ENCODE measurements around the gene DCD. TPM values are rescaled to one million over a fixed set of nuclear protein-coding genes. Genes with fewer than 3 reads are reported as not detected.
"Not testable (repeated sequence)": the region's sequence is repeated elsewhere in the genome, so short reads cannot be mapped to it uniquely, and the experiment has no call there.

Gene DCD
- total RNA-seq, 1 donor from 2014 or later = not detected

DNA sequence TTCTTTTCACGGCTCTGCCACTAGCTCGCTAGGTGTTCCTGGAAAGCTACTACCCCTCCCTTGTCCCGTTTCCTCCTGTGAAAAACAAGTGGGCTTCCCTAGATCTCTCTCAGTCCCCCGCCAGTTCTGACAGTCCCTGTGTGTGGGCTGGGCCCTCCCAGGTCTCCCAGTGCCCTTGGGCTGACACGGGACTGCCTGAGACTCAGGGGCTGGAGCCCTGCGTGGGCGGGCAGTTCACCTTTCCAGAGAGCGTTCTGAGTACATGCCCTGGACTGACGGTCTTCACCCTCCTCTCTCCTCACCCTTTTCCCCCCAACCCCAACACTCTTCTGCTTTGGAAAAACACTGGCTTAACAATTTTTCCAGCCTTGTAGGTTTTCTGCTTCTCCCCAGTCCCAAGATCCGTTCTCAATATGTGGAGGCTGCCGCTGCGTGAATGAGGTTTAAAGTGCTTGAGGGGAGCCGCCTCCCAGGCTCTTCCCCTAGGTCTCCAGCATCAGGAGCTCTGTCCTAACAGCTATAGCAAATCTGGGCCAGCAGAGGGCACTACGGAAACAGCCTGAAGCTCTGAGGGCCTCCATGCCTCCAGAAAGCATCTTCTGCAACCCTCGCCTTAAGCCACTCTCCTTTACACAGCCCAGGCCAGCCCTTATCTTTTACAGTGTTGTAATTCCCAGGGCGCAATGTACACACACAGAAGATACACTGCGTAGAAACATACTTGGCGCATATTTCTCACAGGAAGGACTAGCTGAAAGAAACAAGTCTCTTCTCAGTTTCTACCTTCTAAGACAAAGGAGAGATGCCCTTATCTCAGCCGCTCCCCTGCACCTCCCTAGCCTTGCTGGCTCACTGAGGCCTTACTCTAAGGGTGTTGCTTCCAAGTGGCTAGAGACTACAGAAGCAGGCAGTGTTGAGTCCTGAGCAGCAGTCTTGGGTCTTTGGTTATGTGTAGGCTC lies 10.4 kb upstream of the DCD start:
- DNase-seq (no peak), ATAC-seq (no peak)
- intact Hi-C loops (cut with micrococcal nuclease) = no loop called here

- ATAC-seq = no peak
- DNase-seq = no peak
- intact Hi-C loops (cut with micrococcal nuclease) = no loop called here
These were observed 9.0 kb upstream of the DCD start for GRCh38 chr12:54657105-54657607.

GRCh38 chr12:54654926-54655325 lies 6.8 kb upstream of the DCD start:
- DNase-seq (no peak), ATAC-seq (no peak)
- intact Hi-C loops (cut with micrococcal nuclease) = no loop called here

- DNase-seq = no peak
- intact Hi-C loops (cut with micrococcal nuclease) = no loop called here
- no peak for ATAC-seq
These were observed 4.9 kb upstream of the DCD start for GRCh38 chr12:54653025-54653424.

DNA sequence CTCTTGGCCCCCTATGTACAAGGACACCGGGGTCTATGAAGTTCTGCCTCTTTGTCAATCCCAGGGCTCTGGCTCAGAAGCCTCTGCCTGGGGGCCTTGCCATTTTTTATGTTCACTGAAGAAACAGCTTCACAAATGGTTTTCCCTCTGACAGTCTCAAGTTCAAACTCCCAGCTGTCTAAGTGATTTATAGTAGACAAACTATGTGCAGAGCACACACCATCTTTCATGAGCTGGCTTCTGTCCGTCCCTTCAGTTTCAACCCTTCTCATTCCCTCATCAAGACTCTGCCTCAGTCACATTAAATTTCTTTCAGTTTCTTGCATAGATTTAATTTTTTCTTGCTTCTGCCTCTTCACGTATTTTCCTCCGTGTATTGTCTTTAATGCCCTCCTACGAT lies 2.7 kb upstream of the DCD start:
- no peak for ATAC-seq
- no peak for DNase-seq
- intact Hi-C loops (cut with micrococcal nuclease) = no loop called here

GRCh38 chr12:54650409-54650808 lies 2.2 kb upstream of the DCD start:
- intact Hi-C loops (cut with micrococcal nuclease) = no loop called here
- DNase-seq (no peak), ATAC-seq (peak; percentile 39)

DNA sequence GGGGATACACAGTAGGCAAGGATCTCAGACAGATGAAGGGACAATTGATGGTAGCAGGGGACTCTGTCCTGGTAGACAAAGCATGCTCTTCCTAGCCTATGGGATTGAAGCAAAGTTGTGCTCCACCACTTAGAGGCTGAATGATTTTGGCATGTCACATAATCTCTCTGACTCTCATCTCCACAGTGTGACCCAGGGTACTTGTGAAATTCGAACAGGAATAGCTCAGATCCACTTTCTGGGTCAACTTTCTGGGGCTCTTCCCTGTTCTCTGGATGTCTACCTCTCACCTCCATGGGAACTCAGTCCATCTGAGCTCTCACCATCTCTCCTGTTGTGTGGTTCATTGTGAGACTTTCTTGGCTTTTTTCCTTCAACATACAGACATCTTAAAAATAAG lies 1.7 kb upstream of the DCD start:
- intact Hi-C loops (cut with micrococcal nuclease) = no loop called here
- DNase-seq = no peak
- ATAC-seq = no peak

DNA sequence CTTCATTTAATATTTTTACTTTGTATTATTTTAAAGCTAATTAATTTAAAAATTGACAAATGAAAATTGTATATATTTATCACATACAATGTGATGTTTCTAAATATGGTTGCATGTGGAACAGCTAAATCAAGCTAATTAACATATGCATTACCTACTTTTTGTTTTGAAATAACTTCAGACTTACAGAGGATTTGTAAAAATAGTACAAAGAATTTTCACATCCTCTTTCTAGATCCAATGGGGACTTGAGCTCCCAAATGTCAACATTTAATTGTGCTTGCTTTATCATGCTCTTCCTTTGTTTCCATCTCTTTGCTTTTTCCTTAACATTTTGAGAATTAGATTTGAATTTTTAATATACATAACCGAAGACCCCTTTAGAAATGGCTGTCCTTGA lies 6.6 kb downstream of the DCD start:
- intact Hi-C loops (cut with micrococcal nuclease) = no loop called here
- DNase-seq = no peak
- no peak for ATAC-seq

DNA sequence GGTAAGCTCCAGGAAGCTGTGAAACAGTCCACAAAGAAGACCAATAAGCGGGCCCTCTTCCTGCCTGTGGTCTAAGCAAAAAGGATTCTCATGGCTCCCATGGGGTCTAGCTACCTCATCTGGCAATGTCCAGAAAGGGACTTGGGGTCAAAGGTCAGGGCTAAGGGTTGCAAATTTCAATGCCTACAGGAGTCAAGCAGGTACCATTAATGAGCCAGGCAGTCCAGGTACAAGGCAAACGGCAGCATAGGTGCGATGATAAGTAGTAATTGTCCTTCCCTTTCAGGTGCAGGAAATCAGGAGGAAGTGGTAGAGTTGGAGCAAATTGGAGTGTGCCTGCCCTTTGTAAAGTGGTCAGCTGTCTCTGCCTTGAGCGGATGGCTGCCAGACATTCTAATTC lies 7.1 kb downstream of the DCD start:
- intact Hi-C loops (cut with micrococcal nuclease) = no loop called here
- DNase-seq (no peak), ATAC-seq (no peak)

GRCh38 chr12:54639112-54639511 lies 9.1 kb downstream of the DCD start:
- ATAC-seq; intact Hi-C loops (cut with micrococcal nuclease); DNase-seq: not testable (repeated sequence)

- ATAC-seq = no peak
- no peak for DNase-seq
- intact Hi-C loops (cut with micrococcal nuclease) = no loop called here
These were observed 13.4 kb downstream of the DCD start, which contains the start of gene LACRT for GRCh38 chr12:54634795-54635194. Gene LACRT (minus strand): TSS chr12:54634895. CDS start chr12:54634841, 54 bp downstream.

DNA sequence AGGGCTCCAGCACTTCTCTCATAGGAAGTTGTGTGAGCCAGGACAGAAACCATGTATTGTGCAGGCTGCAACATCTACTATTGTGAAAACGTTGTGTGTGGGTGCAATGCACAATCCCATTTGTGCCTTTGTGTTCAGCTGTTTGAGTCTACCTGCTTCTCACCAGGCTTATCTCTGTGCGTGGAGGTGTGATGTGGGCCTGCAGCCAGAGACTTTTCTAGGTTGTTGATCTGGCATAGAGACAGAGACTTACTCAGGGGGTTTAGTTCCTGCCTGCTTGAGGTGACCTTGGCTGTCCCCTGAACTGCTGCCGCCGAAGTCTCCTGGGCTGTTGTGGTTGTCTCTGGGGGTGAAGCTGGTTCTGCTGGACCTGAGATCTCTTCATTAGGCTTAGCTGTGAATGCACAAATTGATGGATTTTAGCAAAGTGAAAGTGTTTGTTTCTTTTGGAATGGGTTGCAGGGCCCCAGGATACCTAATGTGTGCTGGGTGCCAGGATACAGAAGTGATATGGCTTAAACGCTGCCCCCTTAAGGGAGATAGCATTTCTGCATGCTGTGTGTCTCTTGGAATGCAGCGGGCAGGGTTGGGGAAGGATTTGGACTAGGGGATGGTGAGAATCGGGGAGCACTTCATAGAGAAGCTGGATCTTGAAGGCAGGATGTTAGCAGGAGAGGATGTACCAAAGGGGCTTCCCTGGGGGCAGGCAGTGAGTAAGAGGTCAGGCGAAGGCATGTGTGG lies 16.0 kb downstream of the DCD start:
- ATAC-seq (no peak), DNase-seq (no peak)
- intact Hi-C loops (cut with micrococcal nuclease) = no loop called here

GRCh38 chr12:54631551-54631950 lies 16.6 kb downstream of the DCD start:
- ATAC-seq = no peak
- DNase-seq = no peak
- intact Hi-C loops (cut with micrococcal nuclease) = no loop called here

DNA sequence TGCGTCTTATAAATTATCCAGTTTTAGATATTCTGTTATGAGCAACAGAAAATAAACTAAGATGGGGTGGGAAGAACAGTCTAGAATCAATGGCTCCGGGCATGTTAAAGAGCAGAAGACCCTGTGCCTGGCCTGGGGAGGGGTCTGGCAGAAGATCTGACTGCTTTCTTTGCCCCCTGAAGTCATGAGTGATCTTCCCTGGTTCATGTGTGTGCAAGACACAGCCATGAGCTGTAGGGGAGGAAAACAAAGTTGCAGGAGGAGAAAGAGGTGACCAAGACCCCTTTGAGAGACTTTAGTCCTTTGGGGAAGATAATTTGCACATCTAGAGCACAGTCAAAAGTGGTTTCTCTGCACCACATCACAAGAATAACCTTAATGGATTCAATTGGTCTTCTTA lies 18.2 kb downstream of the DCD start:
- intact Hi-C loops (cut with micrococcal nuclease) = no loop called here
- no peak for DNase-seq
- no peak for ATAC-seq

DNA sequence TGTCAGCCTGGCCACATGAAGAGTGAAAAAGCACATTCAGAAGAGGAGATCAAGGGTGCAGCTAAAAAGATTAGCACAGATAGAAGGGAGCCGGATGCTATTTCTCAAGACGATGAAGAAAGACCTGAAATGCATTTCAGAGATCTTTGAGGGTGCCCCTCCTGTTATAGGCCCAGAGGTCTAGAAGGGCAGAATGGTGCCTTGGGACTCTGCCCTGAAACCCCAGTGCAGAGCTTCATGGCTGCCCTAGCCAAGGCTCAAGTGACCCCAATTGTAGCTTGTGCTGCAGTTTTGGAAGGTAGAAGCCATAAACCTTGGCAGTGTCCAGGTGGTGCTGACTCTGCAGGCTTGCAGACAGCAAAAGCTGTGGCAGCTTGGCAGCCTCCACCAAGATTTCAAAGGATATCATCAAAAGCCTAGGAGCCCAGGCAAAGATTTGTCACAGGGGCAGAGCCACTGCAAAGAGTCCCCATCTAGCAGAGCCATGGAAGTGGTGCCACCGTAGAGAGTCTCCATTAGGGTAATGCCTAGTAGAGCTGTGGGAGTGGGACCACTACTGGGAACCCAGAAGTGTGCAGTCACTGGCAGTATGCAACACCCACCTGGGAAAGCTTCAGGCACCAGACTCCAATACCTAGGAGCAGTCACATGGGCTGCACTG lies 19.8 kb downstream of the DCD start:
- ATAC-seq = no peak
- DNase-seq = no peak
- intact Hi-C loops (cut with micrococcal nuclease) = no loop called here

GRCh38 chr12:54627304-54627703 lies 20.9 kb downstream of the DCD start:
- intact Hi-C loops (cut with micrococcal nuclease) = no loop called here
- ATAC-seq (no peak), DNase-seq (no peak)

GRCh38 chr12:54625598-54625997 lies 22.6 kb downstream of the DCD start:
- intact Hi-C loops (cut with micrococcal nuclease) = no loop called here
- DNase-seq (no peak), ATAC-seq (no peak)

GRCh38 chr12:54624315-54625279 lies 23.6 kb downstream of the DCD start:
- ATAC-seq (no peak), DNase-seq (no peak)
- intact Hi-C loops (cut with micrococcal nuclease) = no loop called here

Data from left ventricle myocardium superior (tissue), 1 donor.